ENCODE data around the gene TMEM272. TPM values are rescaled to one million over a fixed set of nuclear protein-coding genes. Genes with fewer than 3 reads are reported as not detected.
A peak's percentile ranks its signal among the peaks of the same experiment; 100 is the strongest.

TMEM272 gene
- total and polyA plus RNA-seq, 8 donors = 0.03 to 0.37 TPM; not detected in 6

GRCh38 chr13:51801631-51802099 lies 43.3 kb downstream of the TMEM272 start:
- WGBS, 5 donors = 26 to 43% (median 32%) methylated on average over 7 of the region's 7 CpGs
- intact Hi-C loops (cut with DNase I; ENCODE audit: low total_unique reads) = no loop called here
- DNase-seq = peak; percentile 78 to 92
- TF ChIP-seq POLR2A (IDR thresholded peaks at IDR 0.05) (no peak), EP300 (IDR thresholded peaks at IDR 0.05) (no peak), POLR2AphosphoS5 (IDR thresholded peaks at IDR 0.05) (peak in 2 of 3 donors; percentile 24 to 27)
- TF ChIP-seq, protein P1, sequence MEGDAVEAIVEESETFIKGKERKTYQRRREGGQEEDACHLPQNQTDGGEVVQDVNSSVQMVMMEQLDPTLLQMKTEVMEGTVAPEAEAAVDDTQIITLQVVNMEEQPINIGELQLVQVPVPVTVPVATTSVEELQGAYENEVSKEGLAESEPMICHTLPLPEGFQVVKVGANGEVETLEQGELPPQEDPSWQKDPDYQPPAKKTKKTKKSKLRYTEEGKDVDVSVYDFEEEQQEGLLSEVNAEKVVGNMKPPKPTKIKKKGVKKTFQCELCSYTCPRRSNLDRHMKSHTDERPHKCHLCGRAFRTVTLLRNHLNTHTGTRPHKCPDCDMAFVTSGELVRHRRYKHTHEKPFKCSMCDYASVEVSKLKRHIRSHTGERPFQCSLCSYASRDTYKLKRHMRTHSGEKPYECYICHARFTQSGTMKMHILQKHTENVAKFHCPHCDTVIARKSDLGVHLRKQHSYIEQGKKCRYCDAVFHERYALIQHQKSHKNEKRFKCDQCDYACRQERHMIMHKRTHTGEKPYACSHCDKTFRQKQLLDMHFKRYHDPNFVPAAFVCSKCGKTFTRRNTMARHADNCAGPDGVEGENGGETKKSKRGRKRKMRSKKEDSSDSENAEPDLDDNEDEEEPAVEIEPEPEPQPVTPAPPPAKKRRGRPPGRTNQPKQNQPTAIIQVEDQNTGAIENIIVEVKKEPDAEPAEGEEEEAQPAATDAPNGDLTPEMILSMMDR (IDR thresholded peaks at IDR 0.05) = peak in 2 of 7 experiments; percentile 13 to 20
- H3K36me3 ChIP-seq = peaks cover 7 to 15% (median 13%) of the 10 kb centered on the region in 4 donors
- no peaks in the 10 kb centered on the region for H3K9me3 ChIP-seq
- H3K4me3 ChIP-seq = no peak overlapping the region
- H3K27ac ChIP-seq = peak overlapping the region; percentile 64 to 100 (median 100)
- H3K4me1 ChIP-seq = peaks cover 26 to 53% (median 43%) of the 10 kb centered on the region in 4 donors
- H3K27me3 ChIP-seq = no peaks in the 10 kb centered on the region

DNA sequence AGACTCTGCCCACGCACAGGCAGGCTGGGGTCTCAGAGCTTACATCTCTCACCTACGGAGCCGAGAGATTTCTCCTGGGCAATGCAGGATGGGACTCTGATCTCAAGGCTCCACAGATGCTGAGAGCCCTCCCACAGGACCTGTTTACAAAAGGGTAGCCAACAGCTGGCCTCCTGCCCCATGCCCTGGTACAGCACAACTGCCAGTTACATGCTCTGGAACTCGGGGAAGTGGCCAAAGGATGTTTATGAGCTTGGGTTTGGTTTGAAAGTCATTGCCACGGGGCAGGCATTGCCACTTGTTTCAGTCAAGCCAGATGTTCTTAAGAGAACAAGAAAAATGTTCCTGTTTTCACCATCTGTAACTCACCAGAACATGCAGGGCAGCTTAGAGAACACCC lies 44.5 kb downstream of the TMEM272 start:
- no peak for DNase-seq
- Histone ChIP-seq H3K4me3 (no peak overlapping the region), H3K4me1 (peaks cover 26 to 49% (median 39%) of the 10 kb centered on the region in 4 donors), H3K27ac (peak overlapping the region in 4 of 5 donors; percentile 12 to 100 (median 99)), H3K9me3 (no peaks in the 10 kb centered on the region), H3K27me3 (no peaks in the 10 kb centered on the region), H3K36me3 (peaks cover 7 to 25% (median 19%) of the 10 kb centered on the region in 4 donors)
- intact Hi-C loops (cut with DNase I; ENCODE audit: low total_unique reads) = no loop called here
- 76 to 87% (median 82%) methylated on average over 5 of the region's 5 CpGs for WGBS, 5 donors
- TF ChIP-seq POLR2AphosphoS5 (IDR thresholded peaks at IDR 0.05) (no peak), EP300 (IDR thresholded peaks at IDR 0.05) (no peak), POLR2A (IDR thresholded peaks at IDR 0.05) (no peak)
- TF ChIP-seq, protein P1 (IDR thresholded peaks at IDR 0.05) = no peak

DNA sequence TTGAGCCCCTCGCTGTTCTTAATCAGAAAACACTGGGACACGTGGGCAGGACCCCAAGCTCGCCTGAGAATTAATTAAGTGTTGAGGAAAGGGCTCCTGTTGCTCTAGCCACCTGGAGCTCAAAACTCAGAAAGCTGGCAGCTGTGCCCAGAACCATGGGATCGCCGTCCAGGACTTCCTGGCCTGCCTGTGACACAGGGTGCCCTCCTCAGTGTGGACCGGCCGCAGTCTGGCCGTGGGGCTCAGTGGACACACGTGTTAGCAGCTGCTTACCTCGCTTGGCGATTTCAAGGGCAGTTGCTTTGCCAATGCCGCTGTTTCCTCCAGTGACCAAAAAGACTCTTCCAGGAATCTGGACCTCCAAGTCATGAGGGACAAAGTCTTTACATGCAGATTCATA lies 45.7 kb downstream of the TMEM272 start:
- H3K4me3 ChIP-seq = no peak overlapping the region
- intact Hi-C loops (cut with DNase I; ENCODE audit: low total_unique reads) = loop anchor here (10.0 kb wide), 1 partner anchor 354 kb away; no protein-coding TSS in a partner anchor
- H3K4me1 ChIP-seq = peaks cover 24 to 37% (median 28%) of the 10 kb centered on the region in 4 donors
- H3K27me3 ChIP-seq = no peaks in the 10 kb centered on the region
- 90 to 94% (median 92%) methylated on average over 9 to 12 of the region's 12 CpGs for WGBS, 5 donors
- H3K9me3 ChIP-seq = no peaks in the 10 kb centered on the region
- no peak overlapping the region for H3K27ac ChIP-seq
- TF ChIP-seq POLR2A (IDR thresholded peaks at IDR 0.05) (no peak), EP300 (IDR thresholded peaks at IDR 0.05) (no peak), POLR2AphosphoS5 (IDR thresholded peaks at IDR 0.05) (no peak)
- TF ChIP-seq, protein P1 (IDR thresholded peaks at IDR 0.05) = no peak
- no peak for DNase-seq
- peaks cover 7 to 25% (median 19%) of the 10 kb centered on the region in 4 donors for H3K36me3 ChIP-seq

- Histone ChIP-seq H3K9me3 (no peaks in the 10 kb centered on the region), H3K4me1 (peaks cover 20 to 37% (median 26%) of the 10 kb centered on the region in 4 donors), H3K27ac (no peak overlapping the region), H3K27me3 (no peaks in the 10 kb centered on the region), H3K4me3 (no peak overlapping the region), H3K36me3 (peaks cover 7 to 25% (median 19%) of the 10 kb centered on the region in 4 donors)
- 65 to 72% (median 68%) methylated on average over 12 of the region's 12 CpGs for WGBS, 5 donors
- DNase-seq = peak; percentile 74 to 91
- intact Hi-C loops (cut with DNase I; ENCODE audit: low total_unique reads) = loop anchor here (10.0 kb wide), 1 partner anchor 353 kb away; no protein-coding TSS in a partner anchor
- no peak for TF ChIP-seq EP300 (IDR thresholded peaks at IDR 0.05)
- TF ChIP-seq, protein P1 (IDR thresholded peaks at IDR 0.05) = peak in 5 of 7 experiments; percentile 27 to 74 (median 39)
- TF ChIP-seq POLR2AphosphoS5 (IDR thresholded peaks at IDR 0.05) = peak in 1 of 3 donors; percentile 59
- no peak for TF ChIP-seq POLR2A (IDR thresholded peaks at IDR 0.05)
Observed at GRCh38 chr13:51797664-51798488, 47.1 kb downstream of the TMEM272 start.

Measured in stomach (tissue), 9 donors.